SH-SY5Y (cell line): ENCODE results near the gene CAMKMT.

ENCODE experiments used
- GATA2 ChIP-seq: IDR thresholded peaks from 2 replicates; pipeline ENCODE4 v1.6.1; 2011; ENCODE audit warnings: mild to moderate bottlenecking, low read depth, low read length
- GATA3 ChIP-seq: IDR thresholded peaks from 2 replicates; pipeline ENCODE4 v1.6.1; 2011; ENCODE audit warnings: low read depth, mild to moderate bottlenecking, low read length, moderate library complexity

DNA sequence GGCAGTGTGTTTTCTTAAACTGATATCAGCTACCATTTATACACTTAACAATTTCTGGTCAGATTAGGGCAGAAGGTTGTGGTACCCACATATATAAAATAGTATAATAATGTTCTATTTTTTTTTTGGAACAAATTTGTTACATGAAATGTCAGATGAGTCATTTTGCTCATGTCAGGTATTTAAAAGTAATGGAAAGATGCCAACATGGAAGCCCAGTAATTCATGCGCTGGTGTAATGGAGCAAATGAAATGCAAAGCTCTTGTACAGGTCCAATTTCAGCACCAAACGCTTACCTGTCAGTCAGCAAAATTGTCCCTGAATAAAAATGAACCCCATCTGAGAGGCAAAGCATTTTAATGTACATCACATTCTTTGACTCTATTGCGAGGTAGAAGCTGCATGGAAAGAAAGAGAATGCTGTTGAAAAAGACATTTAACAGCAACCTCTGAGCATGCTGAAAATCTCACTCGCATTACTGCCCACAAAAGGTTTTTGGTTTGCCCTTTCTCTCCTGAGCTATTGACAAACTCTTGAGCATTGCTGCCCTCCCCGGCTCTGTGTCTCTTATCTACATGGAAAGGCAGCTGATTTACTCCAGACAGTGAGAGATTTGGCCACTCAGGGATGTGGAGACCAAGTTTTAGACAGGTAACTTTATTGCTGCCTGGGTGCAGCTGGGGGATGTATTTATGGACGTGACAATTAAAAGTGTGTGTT, 217.5 kb downstream of the CAMKMT start:
- TF ChIP-seq GATA2 (no peak), GATA3 (no peak)
